HG02870 (cell line): Measurements from ENCODE around the gene SMYD5.

Experiments
- ATAC-seq: cut with Tn5 transposase; IDR thresholded peaks from one replicate; pipeline ENCODE4 v1.9.1; 2021; ENCODE audit warnings: mild to moderate bottlenecking, moderate library complexity; ENCODE audit not compliant: unreplicated experiment

The SMYD5 gene

GRCh38 chr2:73203055-73203681 lies 10.9 kb upstream of the SMYD5 start:
- no peak for ATAC-seq

GRCh38 chr2:73205611-73206010 lies 8.4 kb upstream of the SMYD5 start:
- no peak for ATAC-seq

- ATAC-seq: no peak
Observed at GRCh38 chr2:73208258-73208657, 5.8 kb upstream of the SMYD5 start.

- ATAC-seq: no peak
Observed at GRCh38 chr2:73210019-73210418, 4.0 kb upstream of the SMYD5 start.

GRCh38 chr2:73210696-73211095 lies 3.3 kb upstream of the SMYD5 start:
- no peak for ATAC-seq

- no peak for ATAC-seq
Observed at GRCh38 chr2:73212098-73212447, 2.0 kb upstream of the SMYD5 start.

GRCh38 chr2:73212448-73213176 lies 1.4 kb upstream of the SMYD5 start:
- peak; percentile 62 for ATAC-seq

- no peak for ATAC-seq
Observed at GRCh38 chr2:73215254-73215653, 1.2 kb downstream of the SMYD5 start.

- ATAC-seq: no peak
Observed at GRCh38 chr2:73217160-73217559, 3.1 kb downstream of the SMYD5 start.

- ATAC-seq: no peak
Observed at GRCh38 chr2:73217826-73218225, 3.8 kb downstream of the SMYD5 start.

- no peak for ATAC-seq
Observed at GRCh38 chr2:73218298-73218697, 4.3 kb downstream of the SMYD5 start.

GRCh38 chr2:73223821-73224220 lies 9.8 kb downstream of the SMYD5 start:
- ATAC-seq: no peak

GRCh38 chr2:73225513-73226360 lies 11.7 kb downstream of the SMYD5 start:
- ATAC-seq: no peak

- ATAC-seq: no peak
Observed at GRCh38 chr2:73227086-73227485, 13.0 kb downstream of the SMYD5 start.

GRCh38 chr2:73228631-73229030 lies 14.6 kb downstream of the SMYD5 start:
- no peak for ATAC-seq

- ATAC-seq: peak; percentile 7
Observed at GRCh38 chr2:73232403-73233153, 18.5 kb downstream of the SMYD5 start.

- peak; percentile 90 for ATAC-seq
Observed at GRCh38 chr2:73233154-73233931, 19.3 kb downstream of the SMYD5 start, which contains the start of gene PRADC1. TSS of gene PRADC1 (minus strand) at chr2:73233239. CDS start at chr2:73233160, 79 bp downstream.

- peak; percentile 48 for ATAC-seq
Observed at GRCh38 chr2:73233932-73234832, 20.1 kb downstream of the SMYD5 start, which contains the start of gene CCT7. TSS of gene CCT7 (plus strand) at chr2:73234308. CDS start at chr2:73234379, 71 bp downstream.
